Stimulated activated naive B cell treated with anti-CD40 and anti-IgM and Interleukin-4, amounts not matched to agents 10 μg/mL and 1 μg/mL and 100 μg/mL, for 72 hours (primary cell): Measurements from ENCODE around the gene GFOD1.
"Not testable (repeated sequence)": the region's sequence is repeated elsewhere in the genome, so short reads cannot be mapped to it uniquely, and the experiment has no call there.

Source experiments
- ATAC-seq, 2 donors: fragments of 150-1000 bp; cut with Tn5 transposase; replicated peaks; 2 replicates each; pipeline ENCODE4 v1.10.0; 2021; ENCODE audit warnings: moderate library complexity in 1 of 2
- DNase-seq: peaks from one replicate; pipeline ENCODE4 v3.0.0; 2021
- H3K27ac Mint-ChIP-seq: one replicate; pipeline ENCODE4 v1.8.0; 2022; ENCODE audit warnings: mild to moderate bottlenecking, mixed read lengths
- H3K27me3 Mint-ChIP-seq, 2 donors: one replicate each; pipeline ENCODE4 v1.8.0; 2022; ENCODE audit warnings: mixed read lengths in 2 of 2
- H3K36me3 Mint-ChIP-seq, 2 donors: one replicate each; pipeline ENCODE4 v1.8.0; 2022; ENCODE audit warnings: mixed read lengths in 2 of 2, mild to moderate bottlenecking in 1 of 2
- H3K4me1 Mint-ChIP-seq, 2 donors: one replicate each; pipeline ENCODE4 v1.8.0; 2022; ENCODE audit warnings: mixed read lengths in 2 of 2, mild to moderate bottlenecking in 1 of 2
- H3K4me3 Mint-ChIP-seq, 2 donors: one replicate each; pipeline ENCODE4 v1.8.0; 2022; ENCODE audit warnings: mild to moderate bottlenecking in 2 of 2, mixed read lengths in 2 of 2, moderate library complexity in 1 of 2
- H3K9me3 Mint-ChIP-seq, 2 donors: one replicate each; pipeline ENCODE4 v1.8.0; 2022; ENCODE audit warnings: mixed read lengths in 2 of 2, mild to moderate bottlenecking in 1 of 2

The GFOD1 gene

DNA sequence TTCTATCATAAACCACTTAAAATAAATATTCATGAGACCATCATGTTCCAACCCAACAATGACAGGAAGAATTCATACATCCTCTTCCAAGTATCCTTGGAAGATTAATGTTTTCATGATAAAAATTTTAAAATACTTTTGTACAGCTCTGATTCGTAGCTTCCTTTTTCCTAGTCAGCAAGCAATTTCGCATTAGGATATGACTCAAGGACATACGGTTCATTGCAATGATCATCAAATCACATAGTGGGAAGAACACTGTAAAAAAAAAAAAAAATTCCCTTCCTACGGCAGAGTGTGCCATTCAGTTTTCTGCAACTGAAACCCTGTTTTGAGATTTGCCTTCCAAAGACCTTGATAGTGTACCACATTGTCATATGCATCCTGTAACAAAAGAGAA, 35.3 kb upstream of the GFOD1 start:
- no peaks in the 10 kb centered on the region for H3K9me3 Mint-ChIP-seq
- H3K4me3 Mint-ChIP-seq: no peak overlapping the region
- H3K4me1 Mint-ChIP-seq: peaks cover 24 to 42% of the 10 kb centered on the region in 2 donors
- H3K36me3 Mint-ChIP-seq: no peaks in the 10 kb centered on the region
- H3K27ac Mint-ChIP-seq: no peak overlapping the region
- ATAC-seq: no peak
- no peaks in the 10 kb centered on the region for H3K27me3 Mint-ChIP-seq
- no peak for DNase-seq

DNA sequence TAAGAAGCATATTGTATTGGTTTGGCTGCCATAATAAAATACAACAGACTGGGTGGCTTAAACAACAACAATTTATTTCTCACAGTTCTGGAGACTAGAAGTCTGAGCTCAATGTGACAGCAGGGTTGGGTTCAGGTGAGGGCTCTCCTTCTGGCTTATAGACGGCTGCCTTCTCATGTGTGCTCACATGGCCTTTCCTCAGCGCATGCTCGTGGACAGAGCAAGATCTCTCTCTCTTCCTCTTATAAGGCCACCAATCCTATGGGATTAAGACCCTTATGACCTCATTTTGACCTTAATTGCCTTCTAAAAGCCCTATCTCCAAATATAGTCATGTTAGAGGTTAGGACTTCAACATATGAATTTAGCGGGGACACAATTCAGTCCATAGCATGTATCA, 32.4 kb upstream of the GFOD1 start:
- Mint-ChIP-seq H3K9me3 (no peaks in the 10 kb centered on the region), H3K36me3 (no peaks in the 10 kb centered on the region), H3K4me1 (peaks cover 7 to 14% of the 10 kb centered on the region in 2 donors), H3K27ac (no peak overlapping the region), H3K4me3 (no peak overlapping the region), H3K27me3 (no peaks in the 10 kb centered on the region)
- no peak for DNase-seq
- no peak for ATAC-seq

DNA sequence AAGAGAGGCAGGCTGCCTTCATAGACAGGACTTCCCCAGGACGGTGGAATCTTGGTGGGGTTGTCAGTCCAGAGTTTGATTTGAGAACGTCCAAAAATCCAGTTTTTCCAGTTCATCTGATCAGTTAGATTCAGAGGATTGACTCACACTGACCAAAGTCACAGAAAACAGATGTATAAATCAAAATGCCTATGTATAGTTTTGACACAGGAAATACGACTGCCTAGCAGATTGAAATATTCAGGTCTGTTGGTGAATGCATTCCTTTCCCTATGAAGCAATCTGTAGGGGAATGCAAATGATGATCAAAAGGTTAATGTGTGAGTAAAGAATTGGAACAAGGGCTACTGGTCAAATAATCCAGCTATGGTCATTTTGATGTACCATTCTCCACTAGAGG, 29.7 kb upstream of the GFOD1 start:
- Mint-ChIP-seq H3K4me1 (no peaks in the 10 kb centered on the region), H3K4me3 (no peak overlapping the region), H3K27me3 (no peaks in the 10 kb centered on the region), H3K36me3 (no peaks in the 10 kb centered on the region), H3K9me3 (no peaks in the 10 kb centered on the region), H3K27ac (no peak overlapping the region)
- ATAC-seq (no peak), DNase-seq (no peak)

DNA sequence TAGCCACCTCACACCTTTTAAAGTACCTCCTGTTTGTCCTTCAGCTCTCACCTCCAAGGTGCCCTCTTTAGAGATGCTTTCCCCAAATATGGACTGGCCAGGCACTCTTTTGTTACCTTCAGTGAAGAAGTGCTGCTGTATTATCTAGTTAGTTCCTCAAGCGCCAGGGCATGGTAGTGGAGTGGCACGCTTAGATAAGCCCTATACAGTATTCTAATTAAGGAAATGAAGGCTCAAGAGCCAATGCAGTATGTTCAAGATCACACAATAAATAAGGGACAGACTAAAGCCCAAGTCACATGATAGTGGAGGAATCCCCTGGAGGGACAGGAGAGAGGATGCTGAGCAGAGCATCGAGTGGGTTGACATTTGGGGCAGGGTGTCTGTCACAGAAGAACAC, 28.5 kb upstream of the GFOD1 start:
- Mint-ChIP-seq H3K36me3 (no peaks in the 10 kb centered on the region), H3K27ac (no peak overlapping the region), H3K27me3 (no peaks in the 10 kb centered on the region), H3K4me3 (no peak overlapping the region), H3K9me3 (no peaks in the 10 kb centered on the region), H3K4me1 (no peaks in the 10 kb centered on the region)
- DNase-seq: no peak
- no peak for ATAC-seq

DNA sequence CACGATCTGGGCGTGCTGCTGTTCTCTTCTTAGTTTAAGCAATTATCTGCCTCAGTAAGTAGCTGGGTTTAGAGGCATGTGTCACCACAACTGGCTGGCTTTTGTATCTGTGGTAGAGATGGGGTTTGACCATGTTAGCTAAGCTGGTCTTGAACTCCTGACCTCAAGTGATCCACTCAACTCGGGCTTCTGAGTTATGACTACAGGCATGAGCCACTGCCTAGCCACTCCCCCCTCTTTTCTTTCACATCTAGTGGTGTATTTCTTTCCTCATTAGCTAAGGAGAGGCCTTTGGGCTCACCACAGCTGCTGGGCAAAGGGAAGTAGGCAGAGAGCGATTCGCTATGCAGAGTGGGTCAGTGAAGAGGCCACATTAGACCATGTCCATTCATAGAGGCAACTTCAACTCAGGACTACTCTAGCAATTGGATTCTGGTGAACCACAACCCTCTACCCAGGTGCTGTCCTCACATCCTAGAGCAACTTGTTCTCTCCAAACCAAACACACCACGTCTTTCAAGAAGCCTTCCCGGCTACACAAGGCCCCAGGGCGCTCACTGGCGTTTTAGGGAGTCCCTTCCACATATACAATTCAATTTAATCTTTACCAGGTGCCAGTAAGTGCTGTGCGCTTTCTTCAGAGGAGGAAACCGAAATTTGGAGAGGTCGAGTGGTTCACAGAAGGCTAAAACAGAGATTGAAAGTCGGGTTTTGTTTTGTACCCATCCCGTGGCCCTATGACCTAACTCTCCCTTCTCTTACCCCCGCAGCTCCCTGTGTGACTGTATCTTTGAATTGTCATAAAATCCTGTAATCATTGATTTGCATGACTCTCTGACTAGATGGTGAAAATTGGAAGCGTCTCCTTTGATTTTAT, 26.5 kb upstream of the GFOD1 start:
- DNase-seq: no peak
- ATAC-seq: no peak
- Mint-ChIP-seq H3K27me3 (no peaks in the 10 kb centered on the region), H3K27ac (peak overlapping the region; percentile 10), H3K4me1 (no peaks in the 10 kb centered on the region), H3K9me3 (no peaks in the 10 kb centered on the region), H3K4me3 (no peak overlapping the region), H3K36me3 (no peaks in the 10 kb centered on the region)

DNA sequence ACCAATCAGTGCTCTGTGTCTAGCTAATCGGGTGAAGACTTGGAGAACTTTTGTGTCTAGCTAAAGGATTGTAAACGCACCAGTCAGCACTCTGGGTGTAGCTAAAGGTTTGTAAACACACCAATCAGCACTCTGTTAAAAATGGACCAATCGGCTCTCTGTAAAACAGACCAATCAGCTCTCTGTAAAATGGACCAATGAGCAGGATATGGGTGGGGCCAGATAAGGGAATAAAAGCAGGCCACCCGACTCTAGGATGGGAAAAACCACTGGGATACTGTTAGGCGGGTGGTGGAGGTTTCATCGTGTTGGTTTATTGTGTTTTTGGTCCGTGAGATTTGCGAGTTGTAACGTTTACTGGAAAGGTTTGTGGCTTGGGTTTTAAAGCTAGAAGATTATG, 25.5 kb upstream of the GFOD1 start:
- peaks cover 0 to 3% of the 10 kb centered on the region in 2 donors for H3K4me1 Mint-ChIP-seq
- no peaks in the 10 kb centered on the region for H3K27me3 Mint-ChIP-seq
- H3K4me3 Mint-ChIP-seq: no peak overlapping the region
- no peaks in the 10 kb centered on the region for H3K36me3 Mint-ChIP-seq
- DNase-seq (no peak), ATAC-seq (no peak)
- H3K9me3 Mint-ChIP-seq: no peaks in the 10 kb centered on the region
- H3K27ac Mint-ChIP-seq: no peak overlapping the region

DNA sequence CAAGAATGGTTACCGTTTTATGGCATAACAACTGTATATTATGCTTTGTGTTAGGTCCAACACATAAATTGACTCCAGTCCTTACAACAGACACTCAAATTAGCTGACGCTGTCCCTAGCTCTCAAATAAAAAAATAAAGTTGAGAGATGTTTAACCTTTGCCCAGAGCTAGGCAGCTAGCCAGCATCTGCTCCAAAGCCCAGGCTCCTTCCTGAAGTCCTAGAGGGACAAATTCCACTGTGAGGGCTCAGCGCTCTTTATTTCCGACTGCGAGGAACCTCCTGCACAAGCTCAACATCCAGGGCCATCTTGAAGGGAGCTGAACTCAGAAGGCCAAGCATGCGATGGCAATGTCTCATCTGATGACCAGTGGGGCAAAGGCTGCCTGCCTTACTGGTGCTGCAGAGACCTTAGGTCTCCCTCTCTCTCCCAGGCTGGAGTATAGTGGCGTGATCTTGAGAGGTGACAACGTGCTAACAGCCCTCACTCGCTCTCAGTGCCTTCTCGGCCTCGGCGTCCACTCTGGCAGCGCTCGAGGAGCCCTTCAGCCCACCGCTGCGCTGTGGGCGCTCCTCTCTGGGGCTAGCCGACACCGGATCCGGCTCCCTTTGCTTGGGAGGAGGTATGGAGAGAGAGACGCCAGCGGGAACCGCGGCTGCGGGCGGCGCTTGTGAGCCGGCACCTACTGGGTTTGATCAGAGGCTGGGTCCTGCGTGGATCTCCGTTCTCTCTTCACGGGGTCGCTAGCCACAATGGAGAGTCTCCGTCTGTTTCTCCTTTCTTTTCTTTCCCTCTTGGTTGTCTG, 24.7 kb upstream of the GFOD1 start:
- peaks cover 0 to 3% of the 10 kb centered on the region in 2 donors for H3K4me1 Mint-ChIP-seq
- no peaks in the 10 kb centered on the region for H3K9me3 Mint-ChIP-seq
- no peak for ATAC-seq
- no peak overlapping the region for H3K27ac Mint-ChIP-seq
- H3K36me3 Mint-ChIP-seq: no peaks in the 10 kb centered on the region
- H3K4me3 Mint-ChIP-seq: no peak overlapping the region
- DNase-seq: no peak
- no peaks in the 10 kb centered on the region for H3K27me3 Mint-ChIP-seq

DNA sequence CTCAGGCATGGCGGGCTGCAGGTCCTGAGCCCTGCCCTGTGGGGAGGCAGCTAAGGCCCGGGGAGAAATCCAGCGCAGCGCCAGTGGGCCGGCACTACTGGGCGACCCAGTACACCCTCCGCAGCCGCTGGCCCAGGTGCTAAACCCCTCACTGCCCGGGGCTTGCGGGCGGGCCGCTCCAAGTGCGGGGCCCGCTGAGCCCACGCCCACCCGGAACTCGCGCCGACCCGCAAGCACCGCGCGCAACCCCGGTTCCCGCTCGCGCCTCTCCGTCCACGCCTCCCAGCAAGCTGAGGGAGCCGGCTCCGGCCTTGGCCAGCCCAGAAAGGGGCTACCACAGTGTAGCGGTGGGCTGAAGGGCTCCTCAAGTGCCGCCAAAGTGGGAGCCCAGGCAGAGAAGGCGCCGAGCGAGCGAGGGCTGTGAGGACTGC, 23.8 kb upstream of the GFOD1 start:
- ATAC-seq, H3K36me3 Mint-ChIP-seq, H3K27me3 Mint-ChIP-seq, DNase-seq, H3K27ac Mint-ChIP-seq, H3K4me1 Mint-ChIP-seq, H3K9me3 Mint-ChIP-seq, H3K4me3 Mint-ChIP-seq: not testable (repeated sequence)

DNA sequence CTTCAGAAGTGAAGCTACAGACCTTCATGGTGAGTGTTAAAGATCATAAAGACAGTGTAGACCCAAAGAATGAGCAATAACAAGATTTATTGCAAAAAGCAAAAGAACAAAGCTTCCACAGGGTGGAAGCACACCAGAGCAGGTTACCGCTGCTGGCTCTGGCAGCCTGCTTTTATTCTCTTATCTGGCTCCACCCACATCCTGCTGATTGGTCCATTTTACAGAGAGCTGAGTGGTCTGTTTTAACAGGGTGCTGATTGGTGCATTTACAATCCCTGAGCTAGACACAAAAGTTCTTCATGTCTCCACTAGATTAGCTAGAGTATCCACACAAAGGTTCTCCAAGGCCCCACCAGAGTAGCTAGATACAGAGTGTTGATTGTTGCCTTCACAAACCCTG, 23.0 kb upstream of the GFOD1 start:
- not testable (repeated sequence) for H3K27me3 Mint-ChIP-seq, H3K27ac Mint-ChIP-seq, H3K4me1 Mint-ChIP-seq, H3K36me3 Mint-ChIP-seq, H3K9me3 Mint-ChIP-seq, DNase-seq, H3K4me3 Mint-ChIP-seq, ATAC-seq

DNA sequence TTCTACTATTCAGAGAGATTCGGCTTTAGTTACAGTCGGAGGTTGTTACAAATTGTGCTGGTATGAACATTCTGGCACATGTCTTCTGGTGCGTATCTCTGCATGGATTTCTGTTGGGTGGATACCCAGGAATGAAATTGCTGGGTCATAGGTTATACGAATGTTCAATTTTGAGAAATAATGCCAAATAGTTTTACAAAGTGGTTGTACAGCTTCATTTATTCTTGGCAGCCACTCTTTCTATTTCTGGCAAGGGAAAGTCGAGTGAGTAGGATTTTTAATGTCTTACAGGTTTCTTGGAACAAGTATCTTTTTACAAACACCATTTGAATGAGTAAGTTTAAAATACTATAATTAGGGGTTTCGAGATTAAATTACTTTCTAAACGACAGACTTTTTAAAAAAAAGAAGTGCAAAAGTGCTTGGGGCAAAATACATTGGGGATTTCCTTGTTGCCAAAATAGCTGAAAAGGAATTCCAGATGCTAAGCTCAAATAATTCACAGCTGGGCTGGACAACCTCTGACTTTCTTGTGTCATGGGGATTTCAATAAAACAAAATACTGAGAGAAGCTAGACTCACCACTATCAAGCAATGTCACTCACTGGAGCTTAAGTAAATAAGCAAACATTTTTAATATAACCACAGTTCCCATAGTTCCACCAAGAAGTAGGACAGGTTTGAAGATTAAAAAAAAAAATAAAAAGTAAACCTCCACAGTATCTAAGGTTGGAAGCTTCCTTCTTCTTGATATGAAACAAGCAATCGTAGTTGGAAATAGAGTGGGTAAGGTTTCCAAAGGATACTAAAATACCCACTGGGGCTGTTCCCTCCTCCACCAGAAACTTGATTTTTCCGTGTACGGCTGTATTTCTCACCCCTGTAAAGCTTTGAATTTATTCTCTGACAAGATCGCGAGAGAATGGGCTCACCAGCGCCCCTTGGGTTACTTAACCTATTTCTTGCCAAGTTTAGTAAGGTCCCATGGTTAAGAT, 21.6 kb upstream of the GFOD1 start:
- peaks cover 0 to 3% of the 10 kb centered on the region in 2 donors for H3K4me1 Mint-ChIP-seq
- no peak overlapping the region for H3K4me3 Mint-ChIP-seq
- no peak for ATAC-seq
- no peak for DNase-seq
- no peaks in the 10 kb centered on the region for H3K27me3 Mint-ChIP-seq
- no peaks in the 10 kb centered on the region for H3K9me3 Mint-ChIP-seq
- H3K36me3 Mint-ChIP-seq: no peaks in the 10 kb centered on the region
- H3K27ac Mint-ChIP-seq: no peak overlapping the region

DNA sequence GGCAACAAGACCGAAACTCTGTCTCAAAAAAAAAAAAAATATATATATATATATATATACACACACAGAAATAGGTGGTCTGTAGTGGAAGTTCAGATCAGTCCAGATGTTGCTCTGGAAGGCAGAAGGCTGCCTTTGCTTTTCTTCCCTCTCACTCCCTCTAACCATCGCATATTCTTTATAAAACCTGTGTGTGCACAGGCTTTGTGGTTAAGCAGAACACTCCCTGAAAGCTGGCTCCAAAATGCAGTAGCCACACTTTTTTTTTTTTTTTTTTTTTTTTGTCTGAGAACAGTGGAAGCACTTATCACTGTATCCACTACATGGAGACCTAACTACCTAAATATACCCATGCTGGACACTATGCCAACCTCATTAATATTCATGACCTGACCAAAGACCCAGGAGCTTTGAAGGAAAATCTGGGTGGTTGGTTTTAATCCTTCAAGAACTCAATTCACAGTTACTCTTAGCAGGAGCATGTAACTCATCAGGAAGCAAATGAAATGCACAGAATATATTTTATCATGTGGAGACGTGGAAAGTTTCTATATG, 20.0 kb upstream of the GFOD1 start:
- Mint-ChIP-seq H3K9me3 (no peaks in the 10 kb centered on the region), H3K27me3 (no peaks in the 10 kb centered on the region), H3K4me3 (no peak overlapping the region), H3K4me1 (peaks cover 0 to 3% of the 10 kb centered on the region in 2 donors), H3K36me3 (no peaks in the 10 kb centered on the region), H3K27ac (no peak overlapping the region)
- no peak for DNase-seq
- ATAC-seq: no peak

DNA sequence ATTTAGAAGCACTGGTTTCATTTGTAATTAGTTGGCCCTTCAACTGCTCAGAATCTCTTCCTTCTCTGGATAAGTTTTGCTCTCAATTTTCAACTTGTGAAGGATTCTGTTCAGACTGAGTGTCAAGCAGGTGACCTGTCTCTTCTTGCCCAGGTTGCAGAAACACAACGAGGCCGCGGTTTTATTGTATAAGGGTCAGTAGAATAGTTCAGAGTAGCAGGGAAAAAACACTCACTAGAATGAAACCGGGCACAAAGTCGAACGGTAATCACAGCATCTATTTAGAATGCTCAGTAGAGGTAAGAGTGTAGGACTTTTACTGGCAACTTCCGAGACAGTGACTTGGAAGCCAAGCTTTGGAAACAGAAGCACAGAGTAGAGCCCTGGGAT, 17.9 kb upstream of the GFOD1 start:
- Mint-ChIP-seq H3K36me3 (no peaks in the 10 kb centered on the region), H3K27ac (no peak overlapping the region), H3K4me1 (peaks cover 0 to 4% of the 10 kb centered on the region in 2 donors), H3K9me3 (no peaks in the 10 kb centered on the region), H3K27me3 (no peaks in the 10 kb centered on the region), H3K4me3 (no peak overlapping the region)
- no peak for ATAC-seq
- DNase-seq: no peak

DNA sequence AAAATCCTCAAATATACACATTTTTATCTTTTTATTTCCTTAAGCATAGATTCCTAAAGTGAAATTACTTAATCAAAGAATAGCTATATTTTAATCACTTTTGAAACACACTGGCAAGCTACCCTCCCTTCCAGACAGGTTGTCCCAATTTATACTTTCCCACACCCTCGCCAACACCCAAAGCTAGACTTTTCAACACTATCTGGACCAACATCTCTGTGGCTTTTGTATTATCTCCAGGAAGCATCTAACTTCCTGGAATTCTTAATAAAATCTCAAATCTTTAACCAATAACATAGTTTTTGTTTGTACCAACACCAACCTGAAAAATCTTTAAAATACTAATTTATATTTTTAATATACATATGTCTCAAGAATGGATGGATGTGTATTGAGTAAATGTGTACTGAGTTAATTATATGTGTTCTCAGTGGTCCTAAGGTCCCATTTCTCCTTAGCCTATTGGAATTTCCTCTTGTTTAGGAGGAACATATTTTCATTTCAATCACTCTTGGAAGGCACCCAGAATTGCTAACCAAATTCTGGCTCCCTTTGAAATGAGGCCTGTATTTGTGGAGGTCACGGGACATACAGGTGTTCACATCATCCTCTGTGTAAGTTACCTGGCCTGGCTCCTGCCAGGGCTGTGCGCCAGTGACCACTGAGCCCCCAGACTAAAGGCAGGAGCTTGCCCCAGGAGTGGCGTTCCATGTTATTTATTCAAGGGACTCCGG, 17.4 kb upstream of the GFOD1 start:
- DNase-seq: no peak
- H3K4me3 Mint-ChIP-seq: no peak overlapping the region
- no peaks in the 10 kb centered on the region for H3K27me3 Mint-ChIP-seq
- H3K9me3 Mint-ChIP-seq: no peaks in the 10 kb centered on the region
- no peaks in the 10 kb centered on the region for H3K36me3 Mint-ChIP-seq
- ATAC-seq: no peak
- peaks cover 0 to 8% of the 10 kb centered on the region in 2 donors for H3K4me1 Mint-ChIP-seq
- no peak overlapping the region for H3K27ac Mint-ChIP-seq
